Measurements from ENCODE around the gene TTBK1. TPM values are rescaled to one million over a fixed set of nuclear protein-coding genes. Genes with fewer than 3 reads are reported as not detected.

The TTBK1 gene
- polyA plus RNA-seq, 1 of the 3 experiments (the other 2 are of a cell fraction), result 0.94 TPM

DNA sequence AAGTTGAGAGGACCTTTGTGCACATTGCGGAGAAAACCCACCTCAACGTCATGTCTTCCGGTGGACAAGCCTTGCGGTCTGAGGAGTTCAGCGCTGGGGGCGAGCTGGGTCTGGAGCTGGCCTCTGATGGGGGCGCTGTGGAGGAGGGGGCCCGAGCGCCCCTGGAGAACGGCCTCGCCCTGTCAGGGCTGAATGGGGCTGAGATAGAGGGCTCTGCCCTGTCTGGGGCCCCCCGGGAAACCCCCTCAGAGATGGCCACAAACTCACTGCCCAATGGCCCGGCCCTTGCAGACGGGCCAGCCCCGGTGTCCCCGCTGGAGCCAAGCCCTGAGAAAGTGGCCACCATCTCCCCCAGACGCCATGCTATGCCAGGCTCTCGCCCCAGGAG lies 40.2 kb downstream of the TTBK1 start:
- ChIA-PET POLR2A (no interaction called here), CTCF (no interaction called here)
- Histone ChIP-seq H3K27ac (ENCODE audit: low read depth in 2 of 2, low read length in 1 of 2) (no peak overlapping the region), H2AFZ (ENCODE audit: low read depth) (no peak overlapping the region), H3K4me1 (ENCODE audit: control insufficient read depth in 1 of 2, insufficient read depth in 2 of 2, low read depth in 1 of 2, low read length in 1 of 2) (no peaks in the 10 kb centered on the region), H3K4me3 (ENCODE audit: low read depth in 2 of 2, low read length in 1 of 2) (no peak overlapping the region), H3K9me3 (no peaks in the 10 kb centered on the region), H3F3A (replicated peaks; ENCODE audit: insufficient read depth) (no peaks in the 10 kb centered on the region), H4K20me1 (ENCODE audit: insufficient read depth) (no peaks in the 10 kb centered on the region), H3K9ac (no peak overlapping the region), H3K4me2 (no peak overlapping the region), H3K36me3 (replicated peaks in 1 of 2; ENCODE audit: control insufficient read depth in 1 of 2, insufficient read depth in 2 of 2, low read length in 1 of 2) (no peaks in the 10 kb centered on the region), H3K79me2 (ENCODE audit: insufficient read depth) (no peaks in the 10 kb centered on the region), H3K27me3 (ENCODE audit: insufficient read depth) (no peaks in the 10 kb centered on the region), H3K9me2 (no peaks in the 10 kb centered on the region)
- TF ChIP-seq, protein P1, sequence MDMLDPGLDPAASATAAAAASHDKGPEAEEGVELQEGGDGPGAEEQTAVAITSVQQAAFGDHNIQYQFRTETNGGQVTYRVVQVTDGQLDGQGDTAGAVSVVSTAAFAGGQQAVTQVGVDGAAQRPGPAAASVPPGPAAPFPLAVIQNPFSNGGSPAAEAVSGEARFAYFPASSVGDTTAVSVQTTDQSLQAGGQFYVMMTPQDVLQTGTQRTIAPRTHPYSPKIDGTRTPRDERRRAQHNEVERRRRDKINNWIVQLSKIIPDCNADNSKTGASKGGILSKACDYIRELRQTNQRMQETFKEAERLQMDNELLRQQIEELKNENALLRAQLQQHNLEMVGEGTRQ (IDR thresholded peaks at IDR 0.05; ENCODE audit: borderline replicate concordance, low read depth, low read length), result no peak
- no peak for TF ChIP-seq CHD2 (IDR thresholded peaks at IDR 0.05; ENCODE audit: low read length, partially characterized antibody)
- TF ChIP-seq SIN3A (IDR thresholded peaks at IDR 0.05; ENCODE audit: borderline replicate concordance, low read depth, low read length), result no peak
- TF ChIP-seq RFX5 (IDR thresholded peaks at IDR 0.05; ENCODE audit: low read length), result no peak
- TF ChIP-seq, protein P2, sequence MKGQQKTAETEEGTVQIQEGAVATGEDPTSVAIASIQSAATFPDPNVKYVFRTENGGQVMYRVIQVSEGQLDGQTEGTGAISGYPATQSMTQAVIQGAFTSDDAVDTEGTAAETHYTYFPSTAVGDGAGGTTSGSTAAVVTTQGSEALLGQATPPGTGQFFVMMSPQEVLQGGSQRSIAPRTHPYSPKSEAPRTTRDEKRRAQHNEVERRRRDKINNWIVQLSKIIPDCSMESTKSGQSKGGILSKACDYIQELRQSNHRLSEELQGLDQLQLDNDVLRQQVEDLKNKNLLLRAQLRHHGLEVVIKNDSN (IDR thresholded peaks at IDR 0.05; ENCODE audit: borderline replicate concordance, low read depth), result no peak
- no peak for TF ChIP-seq SMC3 (IDR thresholded peaks at IDR 0.05; ENCODE audit: low read depth, low read length)
- TF ChIP-seq, protein P3, sequence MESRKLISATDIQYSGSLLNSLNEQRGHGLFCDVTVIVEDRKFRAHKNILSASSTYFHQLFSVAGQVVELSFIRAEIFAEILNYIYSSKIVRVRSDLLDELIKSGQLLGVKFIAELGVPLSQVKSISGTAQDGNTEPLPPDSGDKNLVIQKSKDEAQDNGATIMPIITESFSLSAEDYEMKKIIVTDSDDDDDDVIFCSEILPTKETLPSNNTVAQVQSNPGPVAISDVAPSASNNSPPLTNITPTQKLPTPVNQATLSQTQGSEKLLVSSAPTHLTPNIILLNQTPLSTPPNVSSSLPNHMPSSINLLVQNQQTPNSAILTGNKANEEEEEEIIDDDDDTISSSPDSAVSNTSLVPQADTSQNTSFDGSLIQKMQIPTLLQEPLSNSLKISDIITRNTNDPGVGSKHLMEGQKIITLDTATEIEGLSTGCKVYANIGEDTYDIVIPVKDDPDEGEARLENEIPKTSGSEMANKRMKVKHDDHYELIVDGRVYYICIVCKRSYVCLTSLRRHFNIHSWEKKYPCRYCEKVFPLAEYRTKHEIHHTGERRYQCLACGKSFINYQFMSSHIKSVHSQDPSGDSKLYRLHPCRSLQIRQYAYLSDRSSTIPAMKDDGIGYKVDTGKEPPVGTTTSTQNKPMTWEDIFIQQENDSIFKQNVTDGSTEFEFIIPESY (IDR thresholded peaks at IDR 0.05; ENCODE audit: borderline replicate concordance, low read depth), result no peak
- TF ChIP-seq GABPA (IDR thresholded peaks at IDR 0.05; ENCODE audit: low read depth), result no peak
- TF ChIP-seq, protein P4, sequence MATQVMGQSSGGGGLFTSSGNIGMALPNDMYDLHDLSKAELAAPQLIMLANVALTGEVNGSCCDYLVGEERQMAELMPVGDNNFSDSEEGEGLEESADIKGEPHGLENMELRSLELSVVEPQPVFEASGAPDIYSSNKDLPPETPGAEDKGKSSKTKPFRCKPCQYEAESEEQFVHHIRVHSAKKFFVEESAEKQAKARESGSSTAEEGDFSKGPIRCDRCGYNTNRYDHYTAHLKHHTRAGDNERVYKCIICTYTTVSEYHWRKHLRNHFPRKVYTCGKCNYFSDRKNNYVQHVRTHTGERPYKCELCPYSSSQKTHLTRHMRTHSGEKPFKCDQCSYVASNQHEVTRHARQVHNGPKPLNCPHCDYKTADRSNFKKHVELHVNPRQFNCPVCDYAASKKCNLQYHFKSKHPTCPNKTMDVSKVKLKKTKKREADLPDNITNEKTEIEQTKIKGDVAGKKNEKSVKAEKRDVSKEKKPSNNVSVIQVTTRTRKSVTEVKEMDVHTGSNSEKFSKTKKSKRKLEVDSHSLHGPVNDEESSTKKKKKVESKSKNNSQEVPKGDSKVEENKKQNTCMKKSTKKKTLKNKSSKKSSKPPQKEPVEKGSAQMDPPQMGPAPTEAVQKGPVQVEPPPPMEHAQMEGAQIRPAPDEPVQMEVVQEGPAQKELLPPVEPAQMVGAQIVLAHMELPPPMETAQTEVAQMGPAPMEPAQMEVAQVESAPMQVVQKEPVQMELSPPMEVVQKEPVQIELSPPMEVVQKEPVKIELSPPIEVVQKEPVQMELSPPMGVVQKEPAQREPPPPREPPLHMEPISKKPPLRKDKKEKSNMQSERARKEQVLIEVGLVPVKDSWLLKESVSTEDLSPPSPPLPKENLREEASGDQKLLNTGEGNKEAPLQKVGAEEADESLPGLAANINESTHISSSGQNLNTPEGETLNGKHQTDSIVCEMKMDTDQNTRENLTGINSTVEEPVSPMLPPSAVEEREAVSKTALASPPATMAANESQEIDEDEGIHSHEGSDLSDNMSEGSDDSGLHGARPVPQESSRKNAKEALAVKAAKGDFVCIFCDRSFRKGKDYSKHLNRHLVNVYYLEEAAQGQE (IDR thresholded peaks at IDR 0.05; ENCODE audit: low read depth, low read length), result no peak
- no peak for TF ChIP-seq EP300 (IDR thresholded peaks at IDR 0.05; ENCODE audit: borderline replicate concordance in 1 of 2, low read depth in 1 of 2, low read length in 1 of 2)
- TF ChIP-seq MXI1 (IDR thresholded peaks at IDR 0.05; ENCODE audit: low read depth, low read length), result no peak
- no peak for TF ChIP-seq NRF1 (IDR thresholded peaks at IDR 0.05; ENCODE audit: low read depth, low read length)
- TF ChIP-seq, protein P5, sequence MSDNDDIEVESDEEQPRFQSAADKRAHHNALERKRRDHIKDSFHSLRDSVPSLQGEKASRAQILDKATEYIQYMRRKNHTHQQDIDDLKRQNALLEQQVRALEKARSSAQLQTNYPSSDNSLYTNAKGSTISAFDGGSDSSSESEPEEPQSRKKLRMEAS (IDR thresholded peaks at IDR 0.05; ENCODE audit: low read depth), result no peak
- no peak for TF ChIP-seq RXRA (IDR thresholded peaks at IDR 0.05; ENCODE audit: borderline replicate concordance, low read depth)
- TF ChIP-seq YY1 (IDR thresholded peaks at IDR 0.05; ENCODE audit: low read depth), result no peak
- 92% methylated on average over 7 of the region's 18 CpGs for WGBS (ENCODE audit: low lambda C conversion rate)
- no peak for DNase-seq
